GM12892 (cell line): Measurements from ENCODE around the gene LHFPL3.

Experiments used
- POLR2A ChIP-seq: IDR thresholded peaks from 2 replicates; pipeline ENCODE4 v1.6.1; 2011; ENCODE audit warnings: low read depth, low read length, control low read depth
- POLR2AphosphoS5 ChIP-seq: IDR thresholded peaks from 2 replicates; pipeline ENCODE4 v1.6.1; 2011; ENCODE audit warnings: low read depth, low read length, control low read depth
- TAF1 ChIP-seq: IDR thresholded peaks from 2 replicates; pipeline ENCODE4 v1.6.1; 2011; ENCODE audit warnings: low read depth, mild to moderate bottlenecking, control low read depth, low read length, borderline replicate concordance

DNA sequence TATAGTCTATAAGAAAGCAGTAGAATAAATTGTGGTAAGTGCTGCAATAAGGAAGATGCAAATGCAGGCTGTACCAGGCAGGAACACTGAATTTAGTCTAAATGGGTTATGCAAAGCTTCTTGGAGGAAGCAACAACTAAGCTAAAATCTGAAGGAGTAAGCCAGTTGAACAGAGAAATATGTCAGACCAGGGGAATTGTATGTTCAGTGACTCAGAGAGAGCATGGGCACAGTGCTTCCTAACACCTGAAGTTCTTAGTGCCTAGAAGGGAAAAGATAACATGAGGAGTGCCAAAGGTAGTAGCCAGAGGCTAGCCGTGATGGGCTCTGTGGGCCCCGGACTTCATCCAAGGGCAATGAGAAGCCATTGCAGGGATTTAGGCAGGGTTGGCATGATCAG, 481.5 kb downstream of the LHFPL3 start:
- TF ChIP-seq POLR2A: no peak
- TF ChIP-seq POLR2AphosphoS5: no peak
- no peak for TF ChIP-seq TAF1
